Mucosa of descending colon (tissue), 3 donors: Measurements from ENCODE around the gene MBD3. TPM values are rescaled to one million over a fixed set of nuclear protein-coding genes. Genes with fewer than 3 reads are reported as not detected.
"Not testable (repeated sequence)": the region's sequence is repeated elsewhere in the genome, so short reads cannot be mapped to it uniquely, and the experiment has no call there.

Source experiments
- ATAC-seq: fragments of 200-7000 bp; cut with Tn5 transposase; one replicate; pipeline ENCODE4 v1.9.1; 2020; ENCODE audit warnings: mild to moderate bottlenecking, moderate library complexity
- DNase-seq, 3 donors: peaks; one replicate each; pipeline ENCODE4 v3.0.0-alpha.2; 2020
- H3K36me3 ChIP-seq: fragments of 200-600 bp; one replicate; pipeline ENCODE4 v1.8.0; 2021; ENCODE audit warnings: low read depth, mild to moderate bottlenecking
- H3K4me1 ChIP-seq: fragments of 200-600 bp; one replicate; pipeline ENCODE4 v1.8.0; 2021; ENCODE audit warnings: low read depth, mild to moderate bottlenecking
- H3K4me3 ChIP-seq: fragments of 200-600 bp; one replicate; pipeline ENCODE4 v1.8.0; 2021; ENCODE audit warnings: mild to moderate bottlenecking
- H3K9me3 ChIP-seq: fragments of 200-600 bp; one replicate; pipeline ENCODE4 v1.8.0; 2021; ENCODE audit warnings: mild to moderate bottlenecking
- CTCF ChIP-seq: fragments of 200-600 bp; IDR thresholded peaks from one replicate; pipeline ENCODE4 v1.8.0; 2022; ENCODE audit warnings: antibody characterized with exemption, mild to moderate bottlenecking
- intact Hi-C, 2 donors: fragments of 100-400 bp; cut with DNase I in 1 of 2; cut with micrococcal nuclease in 1 of 2; formaldehyde crosslinking; loops; one replicate each; pipeline versions ENCODE4 v1.11.0 to v1.11.1; 2022; cut with DNase I, micrococcal nuclease
- long read RNA-seq, 2 donors: library from polyadenylated mRNA; unstranded; transcript quantifications; one replicate each; pipeline ENCODE4 v2.0.0, GENCODE V29; 2019 to 2021
- total RNA-seq, 3 donors: library from RNA; stranded (reverse); fragmentation: NEBNext Ultra II Directional in 2 of 3; extraction: Animal tissue kit (Norgen Biotek cat#: 25700) in 2 of 3; gene quantifications; one replicate each; pipeline versions ENCODE4 v1.2.1 to v1.2.4, GENCODE V29; 2021 to 2023
- donor health status: DM: no; HTN: no; CAD: no; lungs with moderate emphysema.
- donor health status: DM: no; HTN: no; CAD: no.
- donor health status: DM: no; HTN: yes; CAD: no.

Gene MBD3
- 10 to 100 TPM; 54.1 to 78.2 (median 54.2) TPM for total RNA-seq
- long read RNA-seq, donor 1, full-length matches to known transcripts: 120 of 178 reads
- long read RNA-seq, donor 1, partial matches to known transcripts: 21 of 178 reads
- long read RNA-seq, donor 1, other reads (novel, unspliced or antisense): 37 of 178 reads
- long read RNA-seq, donor 2, partial matches to known transcripts: 0 of 2 reads
- long read RNA-seq, donor 2, other reads (novel, unspliced or antisense): 2 of 2 reads

GRCh38 chr19:1592755-1593500 lies at the start of gene MBD3:
Gene MBD3, minus strand, starts transcription at chr19:1592865. Its CDS starts 234 bp downstream, at chr19:1592631.
- no peak for TF ChIP-seq CTCF
- ATAC-seq: peak; percentile 91
- Histone ChIP-seq H3K4me1 (peaks cover 14% of the 10 kb centered on the region), H3K36me3 (no peaks in the 10 kb centered on the region), H3K4me3 (peak within 1 kb of the TSS; percentile 56), H3K9me3 (no peaks in the 10 kb centered on the region)
- DNase-seq: peak; percentile 93 to 96 (median 95)
- intact Hi-C loops: no loop called here

GRCh38 chr19:1640893-1641448 lies 48.3 kb upstream of the MBD3 start:
- ATAC-seq, intact Hi-C loops, DNase-seq, H3K4me3 ChIP-seq, H3K36me3 ChIP-seq, H3K9me3 ChIP-seq, H3K4me1 ChIP-seq: not testable (repeated sequence)

DNA sequence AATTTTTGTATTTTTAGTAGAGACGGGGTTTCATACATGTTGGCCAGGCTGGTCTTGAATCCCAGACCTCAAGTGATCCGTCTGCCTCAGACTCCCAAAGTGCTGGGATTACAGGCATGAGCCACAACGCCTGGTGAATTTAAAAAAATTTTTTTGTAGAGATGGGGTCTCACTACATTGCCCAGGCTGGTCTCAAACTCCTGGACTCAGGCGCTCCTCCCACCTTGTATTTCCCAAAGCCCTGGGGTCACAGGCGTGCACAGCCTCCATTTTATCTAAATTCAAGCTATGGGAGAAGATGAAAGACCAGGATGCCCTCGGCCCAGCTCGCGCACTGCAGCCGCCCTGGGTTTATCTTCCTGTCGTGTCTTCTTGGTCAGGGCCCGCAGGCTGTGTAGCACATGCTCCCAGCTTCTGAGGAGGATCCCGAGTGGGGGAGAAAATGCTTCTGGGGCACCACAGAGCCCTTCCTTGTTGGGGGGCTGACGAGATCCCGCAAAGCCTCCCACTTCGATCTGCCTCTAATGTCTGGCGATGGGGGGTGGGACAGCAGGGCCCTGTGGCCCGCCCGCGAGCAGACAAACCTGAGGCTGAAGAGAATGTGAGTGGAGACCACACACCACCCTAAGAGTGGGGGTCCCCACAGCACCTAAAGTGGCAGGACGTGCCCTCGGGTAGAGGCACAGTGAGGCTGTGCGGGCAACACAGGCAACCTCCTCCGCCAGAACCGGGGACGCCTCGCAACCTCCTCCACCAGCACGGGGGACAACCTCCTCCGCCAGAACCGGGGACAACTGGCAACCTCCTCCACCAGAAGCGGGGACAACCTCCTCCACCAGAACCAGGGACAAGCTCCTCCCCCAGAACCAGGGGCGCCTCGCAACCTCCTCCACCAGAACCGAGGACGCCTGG lies 43.9 kb upstream of the MBD3 start:
- Histone ChIP-seq H3K9me3 (no peaks in the 10 kb centered on the region), H3K4me1 (peaks cover 10% of the 10 kb centered on the region), H3K36me3 (no peaks in the 10 kb centered on the region), H3K4me3 (no peak overlapping the region)
- DNase-seq (no peak), ATAC-seq (no peak)
- no peak for TF ChIP-seq CTCF
- intact Hi-C loops: no loop called here

- no peak overlapping the region for H3K4me3 ChIP-seq
- TF ChIP-seq CTCF: no peak
- ATAC-seq (no peak), DNase-seq (no peak)
- no peaks in the 10 kb centered on the region for H3K36me3 ChIP-seq
- intact Hi-C loops: no loop called here
- peaks cover 10% of the 10 kb centered on the region for H3K4me1 ChIP-seq
- H3K9me3 ChIP-seq: no peaks in the 10 kb centered on the region
Measured at GRCh38 chr19:1634938-1635243, 42.2 kb upstream of the MBD3 start.

DNA sequence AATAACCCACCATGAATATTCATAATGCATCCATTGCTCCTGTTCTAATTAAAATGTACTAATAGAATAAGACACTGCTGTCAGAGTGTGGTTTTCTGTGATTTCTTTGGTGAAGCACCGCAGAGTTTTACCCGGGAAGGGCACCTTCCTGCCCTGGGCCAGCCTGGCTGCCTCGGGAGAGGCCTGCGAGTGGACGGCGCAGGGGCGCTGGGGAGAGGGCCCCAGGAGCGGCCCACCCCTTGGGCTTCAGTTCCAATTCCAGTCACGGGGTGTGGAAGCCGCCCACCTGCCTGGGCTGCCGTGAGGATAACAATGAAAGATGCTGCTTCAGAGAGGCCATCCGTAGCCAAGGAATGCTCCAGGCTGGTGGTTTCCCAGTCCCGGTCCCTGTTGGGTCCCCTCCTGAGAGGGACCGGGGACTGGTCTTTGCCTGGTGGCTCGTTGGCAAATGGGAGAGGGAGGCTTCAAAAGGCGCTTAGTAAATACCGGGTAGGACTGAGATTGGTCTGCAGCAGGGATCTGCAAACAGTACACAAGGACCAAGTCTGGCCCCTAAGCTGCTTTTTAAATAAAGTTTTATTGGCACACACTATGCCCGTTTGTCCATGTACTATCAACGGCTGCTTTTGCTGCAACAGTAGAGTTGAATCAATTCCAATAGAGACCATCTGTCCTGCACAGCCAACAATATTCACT lies 41.7 kb upstream of the MBD3 start:
- TF ChIP-seq CTCF: no peak
- Histone ChIP-seq H3K9me3 (no peaks in the 10 kb centered on the region), H3K36me3 (no peaks in the 10 kb centered on the region), H3K4me1 (peaks cover 10% of the 10 kb centered on the region), H3K4me3 (no peak overlapping the region)
- intact Hi-C loops: no loop called here
- ATAC-seq: no peak
- no peak for DNase-seq
